Activated naive CD4-positive, alpha-beta T cell treated with Interleukin-2 at 50 U/mL for 16 hours (primary cell): Measurements from ENCODE around the gene KLHDC7B.

Experiments
- DNase-seq: peaks from one replicate; pipeline ENCODE4 v3.0.0-alpha.2; 2020

KLHDC7B gene

GRCh38 chr22:50574383-50574755 is 28.7 kb downstream of the KLHDC7B start:
- DNase-seq = no peak

GRCh38 chr22:50575426-50575941 is 29.8 kb downstream of the KLHDC7B start:
- no peak for DNase-seq

DNA sequence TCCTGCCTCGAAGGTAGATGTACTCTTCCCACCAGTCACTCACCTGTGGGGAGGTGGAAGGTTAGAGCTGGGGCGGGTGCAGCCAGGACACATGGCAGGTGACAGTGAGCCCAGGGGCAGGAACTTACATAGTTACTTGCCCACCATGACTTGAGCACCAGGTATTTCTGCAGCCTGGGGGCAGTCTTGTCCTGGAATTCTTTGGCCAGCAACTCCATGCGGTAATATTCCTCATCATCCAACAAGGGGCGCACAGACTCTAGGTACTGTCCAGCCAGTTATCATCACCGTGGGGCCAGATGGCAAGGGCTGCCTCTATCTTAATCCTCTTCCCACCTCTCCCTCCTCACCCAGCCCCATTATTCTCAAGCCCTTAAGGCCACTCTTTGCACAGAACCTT is 30.4 kb downstream of the KLHDC7B start:
- DNase-seq = no peak

DNA sequence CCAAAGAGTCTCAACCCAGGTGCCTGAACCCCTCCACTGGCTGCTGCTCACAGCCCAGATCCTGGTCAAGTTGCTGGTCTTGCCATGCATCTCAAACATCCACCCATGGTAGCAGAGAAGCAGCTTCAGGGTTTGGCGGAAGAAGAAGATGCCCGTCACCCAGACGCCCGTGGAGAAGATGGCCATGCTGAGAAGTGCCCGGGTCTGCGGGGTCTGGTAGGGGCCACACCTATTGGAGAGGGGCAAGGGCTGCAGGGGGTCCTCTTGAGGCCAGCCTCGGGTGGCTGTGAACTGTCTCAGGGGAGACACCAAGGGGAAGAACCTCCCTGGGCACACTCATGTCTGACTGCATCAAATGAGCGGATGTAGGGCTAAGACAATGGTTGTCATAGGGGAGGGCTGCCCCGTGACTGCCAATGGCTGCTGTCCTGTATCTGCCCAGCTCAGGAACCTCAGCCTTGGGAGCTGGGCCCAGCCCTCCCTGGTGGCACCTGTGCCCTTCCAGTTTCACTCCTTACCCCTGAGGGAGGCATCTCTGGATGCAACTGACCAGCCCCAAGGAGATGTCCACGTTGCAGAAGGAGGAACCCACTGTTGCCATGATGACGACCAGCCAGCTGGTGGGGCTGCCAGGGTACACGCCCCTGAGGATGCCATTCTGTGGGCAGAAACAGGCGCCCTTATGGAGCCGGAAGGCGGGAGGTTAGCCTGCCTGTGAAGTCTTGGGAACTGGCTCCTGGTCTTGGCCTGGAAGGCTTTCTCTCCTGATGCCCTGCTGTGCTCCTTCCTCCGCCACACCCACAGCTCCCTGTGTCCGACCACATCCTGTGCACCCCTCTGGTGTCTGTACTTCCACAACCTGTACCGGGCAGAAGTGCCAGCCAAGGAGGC is 31.4 kb downstream of the KLHDC7B start:
- no peak for DNase-seq

DNA sequence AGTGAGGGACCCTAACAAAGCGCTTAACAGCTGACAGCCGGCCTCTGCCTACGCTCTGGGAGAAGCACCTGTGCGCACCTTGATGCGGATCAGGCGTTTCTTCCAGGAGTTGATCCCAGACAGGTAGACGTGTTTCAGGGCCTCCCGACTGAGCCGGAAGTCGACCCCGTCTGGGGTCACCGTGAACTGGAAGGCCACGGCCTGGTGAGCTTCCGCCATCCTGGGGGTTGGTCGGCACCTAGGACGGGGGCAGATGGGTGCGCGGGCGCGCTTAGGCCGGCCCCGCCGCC is 31.9 kb downstream of the KLHDC7B start:
- no peak for DNase-seq

- no peak for DNase-seq
These were observed 32.5 kb downstream of the KLHDC7B start, which contains the start of gene CPT1B for GRCh38 chr22:50577987-50578775. CPT1B (minus strand) TSS chr22:50578427; CDS start chr22:50577915, 512 bp downstream.

DNA sequence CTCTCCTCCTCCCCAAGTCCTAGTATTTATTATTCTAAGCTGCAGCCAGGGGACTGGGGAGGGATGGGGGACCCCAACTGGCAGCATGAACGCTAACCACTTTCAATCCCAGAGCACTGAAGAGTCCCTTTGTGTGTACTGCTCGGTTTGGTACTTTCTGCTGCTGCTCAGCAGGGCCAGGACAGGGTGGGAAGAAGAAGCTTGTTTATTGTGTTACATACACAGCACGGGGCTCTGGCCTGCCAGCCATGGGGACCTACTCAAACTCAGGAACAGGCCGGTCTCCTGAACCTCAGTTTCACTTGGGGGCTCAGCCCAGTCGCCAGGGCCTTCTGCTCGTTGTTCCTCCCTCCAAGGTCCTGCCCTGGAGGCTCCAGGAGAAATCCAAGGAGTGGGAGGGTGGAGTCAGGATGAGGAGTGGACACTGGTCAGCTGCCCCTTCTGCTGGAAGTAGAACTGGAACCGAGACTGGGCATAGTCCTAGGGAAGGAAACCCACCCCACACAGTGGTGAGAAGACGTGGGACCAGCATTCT is 33.1 kb downstream of the KLHDC7B start:
- DNase-seq = no peak

DNA sequence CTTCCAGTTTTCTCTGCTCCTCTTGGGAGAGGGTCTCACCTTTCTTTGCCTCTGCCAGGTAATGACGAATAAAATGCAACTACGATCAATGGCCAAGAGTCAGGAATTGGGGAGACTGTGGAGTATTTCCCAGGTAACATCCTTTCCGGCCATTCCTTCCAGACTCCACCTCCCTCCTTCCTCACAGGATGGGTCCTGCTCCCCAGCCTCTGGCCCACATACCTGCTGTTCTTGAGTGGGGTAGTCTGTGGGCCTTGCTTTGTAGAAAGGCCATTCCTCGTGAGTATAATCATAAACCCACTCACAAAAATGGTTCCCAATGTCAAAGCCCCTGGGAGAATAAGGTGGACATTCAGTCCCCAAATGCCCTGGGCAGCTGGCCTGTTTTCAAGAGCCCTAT is 34.1 kb downstream of the KLHDC7B start:
- DNase-seq = no peak

- no peak for DNase-seq
These were observed 35.6 kb downstream of the KLHDC7B start for GRCh38 chr22:50581031-50581949.

DNA sequence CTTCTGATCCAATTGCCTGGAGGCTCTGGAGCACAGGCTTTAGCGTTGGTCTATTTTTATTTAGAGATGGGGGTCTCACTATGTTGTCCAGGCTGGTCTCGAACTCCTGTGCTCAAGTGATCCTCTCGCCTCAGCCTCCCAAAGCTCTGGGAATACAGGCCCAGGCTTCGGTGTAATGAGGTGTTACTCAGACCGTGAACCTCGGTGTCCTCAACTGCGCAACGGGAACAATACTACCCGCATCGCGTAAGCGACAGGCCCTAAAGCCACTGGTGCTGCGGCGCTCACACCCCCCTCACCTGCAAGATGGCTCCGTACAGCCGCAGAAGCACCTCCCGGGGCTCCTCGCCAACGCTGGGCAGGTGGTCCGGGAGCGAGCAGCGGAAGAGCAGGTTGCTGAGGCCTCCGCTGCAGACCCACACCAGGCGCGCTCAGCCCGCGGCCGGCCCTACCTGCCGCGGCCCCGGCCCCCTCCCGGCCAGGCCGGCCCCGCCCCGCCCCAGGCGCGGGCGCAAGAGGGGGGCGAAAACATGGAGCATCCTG is 36.3 kb downstream of the KLHDC7B start:
- DNase-seq = peak; percentile 36

DNA sequence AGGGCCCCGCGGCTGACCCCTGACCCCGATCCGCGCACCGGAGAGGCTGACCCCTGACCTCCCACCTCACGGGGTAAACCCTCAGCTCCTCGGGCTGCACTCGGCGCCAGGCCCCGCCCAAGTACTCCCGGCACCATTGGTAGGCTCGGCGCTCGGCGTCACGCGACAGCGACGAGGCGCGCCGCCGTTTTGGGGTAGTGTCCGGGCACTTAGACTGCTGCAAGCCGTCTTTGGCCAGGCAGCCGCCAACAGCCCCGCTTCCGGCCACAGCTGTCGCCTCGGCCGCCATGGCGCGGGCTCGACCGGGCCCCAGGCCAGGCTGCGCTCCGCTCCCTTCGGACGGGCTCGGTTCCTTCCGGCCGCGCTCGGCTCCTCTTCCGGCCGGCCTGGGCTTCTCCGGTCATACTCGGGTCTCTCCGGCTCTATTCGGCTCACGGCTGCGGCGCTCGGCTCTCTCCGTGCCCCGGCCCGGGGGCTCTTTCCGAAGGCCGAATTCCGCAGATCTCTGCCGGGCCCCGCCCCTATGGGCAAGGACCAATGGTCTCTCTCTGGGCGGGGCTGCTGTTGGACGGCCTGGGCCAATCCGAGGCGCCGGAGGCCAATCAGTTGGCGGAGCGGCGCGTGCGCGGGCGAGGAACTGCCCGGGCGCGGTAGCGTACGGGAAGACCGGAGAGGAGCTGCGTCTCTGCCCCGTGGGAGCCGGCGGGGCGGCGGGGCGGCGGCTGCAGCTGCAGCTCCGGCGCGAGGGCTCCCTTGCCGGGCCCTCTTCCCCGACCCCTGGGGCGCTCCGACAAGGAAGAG is 37.0 kb downstream of the KLHDC7B start, which contains the start of gene CHKB:
Gene CHKB, minus strand, starts transcription at position 357 of the 801 bp plus-strand sequence. Its CDS starts 68 bp downstream, at position 289.
- DNase-seq = peak; percentile 99

DNA sequence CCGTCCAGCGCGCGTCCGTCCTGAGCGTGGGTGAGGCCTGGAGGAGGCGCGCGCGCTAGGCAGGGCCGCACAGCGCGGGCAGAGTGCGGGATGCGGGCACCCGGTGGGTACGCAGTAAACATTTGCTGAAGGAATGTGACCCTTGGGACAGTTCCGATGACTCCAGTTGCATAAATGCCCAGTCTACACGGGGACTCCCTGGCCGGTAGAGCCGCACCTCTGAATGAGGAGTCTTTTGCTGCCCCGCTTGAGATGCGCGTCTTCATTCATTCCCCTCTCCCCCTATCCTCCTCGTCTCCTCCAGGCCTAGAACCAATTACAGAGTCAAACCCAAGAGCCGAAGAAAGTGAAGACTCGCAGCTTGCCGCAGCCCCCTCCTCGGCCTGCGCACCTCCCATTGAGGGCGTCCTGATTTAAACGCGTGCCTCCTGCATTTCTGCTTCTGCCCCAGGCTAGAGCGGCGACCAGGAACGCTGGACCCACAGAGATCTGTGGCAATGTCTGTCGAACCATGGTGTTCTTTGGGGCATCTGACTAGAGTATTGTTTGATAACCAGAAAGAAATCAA is 37.7 kb downstream of the KLHDC7B start:
- no peak for DNase-seq

- DNase-seq = no peak
These were observed 38.7 kb downstream of the KLHDC7B start for GRCh38 chr22:50584106-50585096.

DNA sequence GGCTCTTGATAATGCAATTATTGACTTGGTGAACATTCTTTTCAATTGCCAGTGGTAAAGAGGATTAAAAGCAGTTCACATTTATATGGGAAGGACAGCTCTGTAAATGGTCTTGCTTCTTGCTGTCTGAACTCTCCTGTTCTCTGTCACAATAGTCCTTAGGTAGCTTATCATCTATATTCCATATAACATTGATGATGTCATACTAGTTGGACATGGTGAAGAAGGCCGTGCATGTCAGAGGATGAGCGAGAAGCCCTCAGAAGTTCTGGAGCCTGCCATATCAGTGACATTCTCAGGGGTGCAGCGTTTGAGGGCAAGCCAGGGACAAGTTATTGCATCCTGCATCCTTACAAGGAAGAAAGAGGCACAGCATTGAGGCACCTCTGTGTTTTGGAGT is 39.5 kb downstream of the KLHDC7B start:
- DNase-seq = no peak

DNA sequence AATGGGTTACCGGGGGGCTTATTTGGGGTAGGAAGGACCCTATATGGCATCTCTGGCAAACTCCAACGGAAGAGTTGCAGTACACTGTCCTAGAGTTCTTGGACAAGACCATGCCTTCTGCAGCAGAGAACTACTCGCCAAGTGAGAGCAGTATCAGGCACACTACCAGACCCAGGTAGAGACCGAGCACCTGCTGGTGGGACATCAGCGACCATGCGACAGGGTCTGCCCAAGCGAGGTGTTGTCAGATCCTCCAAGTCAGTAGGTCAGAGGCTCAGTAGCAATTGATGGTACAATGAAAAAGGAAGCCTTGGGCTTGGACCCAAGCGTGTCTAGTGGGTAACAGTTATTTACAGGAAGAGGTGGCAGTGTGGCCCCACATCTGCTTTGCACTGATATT is 40.1 kb downstream of the KLHDC7B start:
- DNase-seq = no peak

GRCh38 chr22:50586416-50586815 is 40.7 kb downstream of the KLHDC7B start:
- DNase-seq = no peak

GRCh38 chr22:50587407-50587806 is 41.7 kb downstream of the KLHDC7B start:
- no peak for DNase-seq

- no peak for DNase-seq
These were observed 49.5 kb downstream of the KLHDC7B start for GRCh38 chr22:50595189-50595588.

DNA sequence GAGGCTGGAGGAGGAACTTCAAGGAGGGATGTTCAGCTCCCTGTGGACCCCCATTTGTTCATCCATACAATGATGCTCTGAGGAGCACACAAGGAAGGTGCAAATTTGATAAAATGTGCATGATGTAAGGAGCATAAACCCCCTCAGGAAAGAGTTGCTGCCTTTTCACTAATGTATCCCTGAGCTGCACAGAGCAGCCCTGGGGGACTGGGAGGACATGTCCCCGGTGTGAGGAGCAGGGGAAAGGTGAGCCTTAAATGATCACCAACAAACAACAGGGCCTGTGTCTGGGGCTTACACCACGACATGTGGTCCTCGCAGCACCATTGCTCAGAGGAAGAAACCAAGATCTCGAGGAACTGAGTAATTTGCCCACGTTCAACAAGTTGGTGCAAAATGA is 51.4 kb downstream of the KLHDC7B start:
- DNase-seq = no peak
